ENCODE data around the gene TMEM86A. TPM values are rescaled to one million over a fixed set of nuclear protein-coding genes. Genes with fewer than 3 reads are reported as not detected.
A peak's percentile ranks its signal among the peaks of the same experiment; 100 is the strongest.

The TMEM86A gene
- total and polyA plus RNA-seq, 2 of the 4 experiments (the other 2 are of a cell fraction): 0.31 to 0.36 TPM

DNA sequence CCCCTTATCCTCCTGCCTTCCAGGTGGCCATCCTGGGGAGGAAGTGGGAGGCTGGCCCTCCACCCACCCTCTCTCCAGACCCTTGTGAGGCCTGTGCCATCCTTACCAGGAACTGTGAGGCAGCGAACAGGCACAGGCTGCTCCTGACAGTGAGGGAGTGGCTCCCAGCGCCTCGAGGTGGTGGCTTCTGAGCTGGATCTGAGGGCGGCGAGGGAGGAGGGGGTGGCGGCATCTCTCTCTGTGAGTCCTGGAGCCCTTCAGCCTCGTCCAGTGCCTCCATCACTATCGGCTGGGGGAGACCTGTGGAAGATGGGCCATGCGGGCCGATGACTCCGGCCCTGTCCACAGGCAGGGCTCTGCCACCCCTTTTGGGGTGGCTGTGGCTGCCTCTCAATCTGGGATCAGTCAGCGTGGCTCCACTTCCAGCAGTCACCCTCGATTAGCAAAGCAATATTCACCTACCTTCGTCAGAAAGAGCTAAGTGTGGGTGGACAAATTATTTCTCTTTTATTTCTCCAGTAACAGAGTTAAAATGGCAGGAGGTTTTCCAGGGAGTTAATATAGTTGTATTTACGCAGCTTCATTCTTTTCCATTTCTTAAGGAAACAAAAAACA, 45.4 kb downstream of the TMEM86A start:
- no peak overlapping the region for H3K23ac ChIP-seq (ENCODE audit: low read depth, low read length)
- dilution Hi-C loops (cut with HindIII; ENCODE audit: low sequenced_read_pairs, unreplicated experiment) (no loop called here), intact Hi-C loops (cut with micrococcal nuclease) (no loop called here), in situ Hi-C loops (cut with MboI; ENCODE audit: low sequenced_read_pairs) (loop anchor here (25.0 kb wide), 1 partner anchor 207 kb away; the partner anchor contains the start of gene TSG101)
- H2AFZ ChIP-seq (replicated peaks; ENCODE audit: low read length, poor library complexity): peak overlapping the region; percentile 32
- H2BK20ac ChIP-seq (ENCODE audit: low read depth, low read length): no peak overlapping the region
- H4K91ac ChIP-seq (ENCODE audit: insufficient read depth, low read depth, low read length): no peak overlapping the region
- no peak overlapping the region for H3K56ac ChIP-seq (ENCODE audit: extremely low read depth, insufficient read depth, low read length)
- no TSS peak for BruUV-seq (replicated peaks)
- H3K14ac ChIP-seq (replicated peaks; ENCODE audit: low read depth, low read length): no peak overlapping the region
- no peaks in the 10 kb centered on the region for H3K9me3 ChIP-seq (ENCODE audit: control insufficient read depth, insufficient read depth, low read length)
- H3K4me2 ChIP-seq (ENCODE audit: low read depth, low read length): no peak overlapping the region
- peaks cover 4% of the 10 kb centered on the region; the same call in 1 of the 2 replicates for H3K27me3 ChIP-seq (ENCODE audit: control insufficient read depth, insufficient read depth, low read length)
- H2BK120ac ChIP-seq (ENCODE audit: low read depth, low read length): no peak overlapping the region
- no peak overlapping the region for H2BK15ac ChIP-seq (ENCODE audit: low read depth, low read length)
- no peak overlapping the region for H3K27ac ChIP-seq (ENCODE audit: insufficient read depth, low read length)
- no peaks in the 10 kb centered on the region for H4K20me1 ChIP-seq (ENCODE audit: insufficient read depth, low read length)
- no peaks in the 10 kb centered on the region for H3K79me1 ChIP-seq (ENCODE audit: low read depth in 1 of 2, low read length in 2 of 2)
- no peak overlapping the region for H4K8ac ChIP-seq (ENCODE audit: low read depth in 2 of 2, low read length in 2 of 2)
- no peak overlapping the region for H3K9ac ChIP-seq (ENCODE audit: low read depth, low read length)
- H2AK9ac ChIP-seq (replicated peaks; ENCODE audit: low read depth, low read length, poor library complexity): no peak overlapping the region
- H3K4me1 ChIP-seq (ENCODE audit: control insufficient read depth, insufficient read depth, low read length): no peaks in the 10 kb centered on the region
- H3K9me1 ChIP-seq (ENCODE audit: insufficient read depth, low read length): no peaks in the 10 kb centered on the region
- no peak overlapping the region for H4K5ac ChIP-seq (ENCODE audit: low read depth, low read length)
- DNase-seq: no peak
- ChIA-PET CTCF (no interaction called here), POLR2A (ENCODE audit: unreplicated experiment) (no interaction called here)
- no peak overlapping the region for H3K18ac ChIP-seq (ENCODE audit: low read depth, low read length)
- ATAC-seq (ENCODE audit: low read depth): no peak
- H2BK5ac ChIP-seq (ENCODE audit: low read depth, low read length, poor library complexity, severe bottlenecking): no peak overlapping the region
- H3K4ac ChIP-seq (ENCODE audit: low read depth, low read length): no peak overlapping the region
- H3K36me3 ChIP-seq (ENCODE audit: control insufficient read depth, insufficient read depth, low read length): no peaks in the 10 kb centered on the region
- TF ChIP-seq MAFK (IDR thresholded peaks at IDR 0.05; ENCODE audit: low read depth, low read length): no peak
- TF ChIP-seq CHD1 (IDR thresholded peaks at IDR 0.05; ENCODE audit: low read depth, low read length): no peak
- TF ChIP-seq NFE2L2 (IDR thresholded peaks at IDR 0.05; ENCODE audit: low read depth, low read length): no peak
- TF ChIP-seq, protein P1, sequence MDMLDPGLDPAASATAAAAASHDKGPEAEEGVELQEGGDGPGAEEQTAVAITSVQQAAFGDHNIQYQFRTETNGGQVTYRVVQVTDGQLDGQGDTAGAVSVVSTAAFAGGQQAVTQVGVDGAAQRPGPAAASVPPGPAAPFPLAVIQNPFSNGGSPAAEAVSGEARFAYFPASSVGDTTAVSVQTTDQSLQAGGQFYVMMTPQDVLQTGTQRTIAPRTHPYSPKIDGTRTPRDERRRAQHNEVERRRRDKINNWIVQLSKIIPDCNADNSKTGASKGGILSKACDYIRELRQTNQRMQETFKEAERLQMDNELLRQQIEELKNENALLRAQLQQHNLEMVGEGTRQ (IDR thresholded peaks at IDR 0.05; ENCODE audit: low read depth, low read length): no peak
- no peak for TF ChIP-seq RCOR1 (IDR thresholded peaks at IDR 0.05; ENCODE audit: insufficient replicate concordance, low read length)
- TF ChIP-seq FOS (IDR thresholded peaks at IDR 0.05; ENCODE audit: low read depth, low read length): no peak
- no peak for TF ChIP-seq POLR2A (IDR thresholded peaks at IDR 0.05; ENCODE audit: low read depth, low read length)
- no peak for TF ChIP-seq SMC3 (IDR thresholded peaks at IDR 0.05; ENCODE audit: low read depth, low read length)
- TF ChIP-seq, protein P2, sequence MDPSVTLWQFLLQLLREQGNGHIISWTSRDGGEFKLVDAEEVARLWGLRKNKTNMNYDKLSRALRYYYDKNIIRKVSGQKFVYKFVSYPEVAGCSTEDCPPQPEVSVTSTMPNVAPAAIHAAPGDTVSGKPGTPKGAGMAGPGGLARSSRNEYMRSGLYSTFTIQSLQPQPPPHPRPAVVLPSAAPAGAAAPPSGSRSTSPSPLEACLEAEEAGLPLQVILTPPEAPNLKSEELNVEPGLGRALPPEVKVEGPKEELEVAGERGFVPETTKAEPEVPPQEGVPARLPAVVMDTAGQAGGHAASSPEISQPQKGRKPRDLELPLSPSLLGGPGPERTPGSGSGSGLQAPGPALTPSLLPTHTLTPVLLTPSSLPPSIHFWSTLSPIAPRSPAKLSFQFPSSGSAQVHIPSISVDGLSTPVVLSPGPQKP (IDR thresholded peaks at IDR 0.05; ENCODE audit: borderline replicate concordance, low read depth, low read length): no peak
- 100% methylated on average over 3 of the region's 15 CpGs; no CpG with 5 or more reads in 1 of the 2 experiments for WGBS, 2 experiments (ENCODE audit: extremely low coverage in 2 of 2, insufficient read length in 1 of 2)
- H2AK5ac ChIP-seq (ENCODE audit: low read depth, low read length): no peak overlapping the region
- no peak overlapping the region for H3K4me3 ChIP-seq (ENCODE audit: insufficient read depth, low read depth, low read length)

Measured in IMR-90 (cell line).